Measurements from ENCODE around the gene DRG2.
A peak's percentile ranks its signal among the peaks of the same experiment; 100 is the strongest.

Gene DRG2, protein sequence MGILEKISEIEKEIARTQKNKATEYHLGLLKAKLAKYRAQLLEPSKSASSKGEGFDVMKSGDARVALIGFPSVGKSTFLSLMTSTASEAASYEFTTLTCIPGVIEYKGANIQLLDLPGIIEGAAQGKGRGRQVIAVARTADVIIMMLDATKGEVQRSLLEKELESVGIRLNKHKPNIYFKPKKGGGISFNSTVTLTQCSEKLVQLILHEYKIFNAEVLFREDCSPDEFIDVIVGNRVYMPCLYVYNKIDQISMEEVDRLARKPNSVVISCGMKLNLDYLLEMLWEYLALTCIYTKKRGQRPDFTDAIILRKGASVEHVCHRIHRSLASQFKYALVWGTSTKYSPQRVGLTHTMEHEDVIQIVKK

GRCh38 chr17:18087610-18088491 is at the start of gene DRG2:
DRG2 (plus strand) TSS chr17:18087948; CDS start chr17:18088024, 76 bp downstream.
- DNase-seq: peak; percentile 96

DNA sequence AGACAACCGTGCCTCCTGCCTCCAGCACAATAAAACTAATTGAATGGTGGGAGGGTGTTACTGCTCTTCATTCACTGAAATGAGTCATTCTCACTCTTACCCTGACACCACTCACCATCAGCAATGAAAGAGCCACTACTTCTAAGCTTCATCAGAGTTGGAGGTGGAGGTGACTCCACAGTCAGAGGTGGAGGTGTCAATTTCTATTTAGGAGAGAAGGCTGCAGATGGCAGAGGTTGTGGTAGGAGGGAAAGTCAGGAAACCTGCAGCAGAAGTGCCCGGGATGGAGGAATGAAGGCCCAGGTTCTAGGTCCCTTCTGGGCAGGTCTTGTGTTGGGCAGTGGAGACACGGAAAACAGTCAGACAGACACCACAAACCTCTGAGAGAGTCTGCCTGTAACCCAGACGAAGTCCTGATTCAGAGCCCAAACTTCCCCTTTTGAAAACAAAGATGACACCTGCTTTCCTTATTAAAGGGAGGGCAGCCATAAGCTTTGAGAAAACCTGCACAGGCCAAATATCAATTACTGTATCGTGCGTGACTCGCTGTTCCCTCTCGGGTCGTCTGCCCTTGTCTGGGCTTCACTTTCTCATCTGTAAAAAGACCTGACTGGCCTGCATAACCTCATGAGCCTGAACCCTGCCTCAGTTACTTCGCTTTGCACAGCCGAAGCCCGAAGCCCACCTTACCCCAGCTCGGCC is 49.4 kb upstream of the DRG2 start:
- peak; percentile 36 for DNase-seq

GRCh38 chr17:18038861-18039534 is 48.8 kb upstream of the DRG2 start, which contains the start of the genes ATPAF2 and GID4:
ATPAF2 (minus strand) TSS chr17:18039168; CDS start chr17:18039013, 155 bp downstream.
GID4 (plus strand) TSS chr17:18039408; CDS start chr17:18039465, 57 bp downstream.
- peak; percentile 99 for DNase-seq

GRCh38 chr17:18039535-18040260 is 48.0 kb upstream of the DRG2 start:
- peak; percentile 60 for DNase-seq

- no peak for DNase-seq
Measured at GRCh38 chr17:18040261-18040858, 47.4 kb upstream of the DRG2 start.

DNA sequence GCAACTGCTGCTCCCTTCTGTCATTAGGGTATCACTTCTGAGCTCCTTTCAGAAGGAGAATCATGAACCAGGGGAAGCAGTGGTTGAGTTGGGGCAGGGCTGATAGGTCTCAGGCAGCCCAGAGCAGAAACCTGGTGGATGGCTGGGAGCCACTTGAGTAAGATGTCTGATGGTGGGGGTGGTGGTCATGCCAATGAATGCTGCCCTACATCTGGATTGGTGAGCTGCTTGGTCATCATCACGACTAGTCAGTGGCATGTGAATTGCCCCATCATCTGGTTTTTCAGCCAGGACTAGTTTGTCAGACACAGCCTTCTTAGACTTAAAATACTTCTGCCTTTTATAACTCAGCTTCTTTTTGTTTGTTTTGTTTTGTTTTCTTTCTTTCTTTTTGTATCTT is 46.0 kb upstream of the DRG2 start:
- DNase-seq: no peak

DNA sequence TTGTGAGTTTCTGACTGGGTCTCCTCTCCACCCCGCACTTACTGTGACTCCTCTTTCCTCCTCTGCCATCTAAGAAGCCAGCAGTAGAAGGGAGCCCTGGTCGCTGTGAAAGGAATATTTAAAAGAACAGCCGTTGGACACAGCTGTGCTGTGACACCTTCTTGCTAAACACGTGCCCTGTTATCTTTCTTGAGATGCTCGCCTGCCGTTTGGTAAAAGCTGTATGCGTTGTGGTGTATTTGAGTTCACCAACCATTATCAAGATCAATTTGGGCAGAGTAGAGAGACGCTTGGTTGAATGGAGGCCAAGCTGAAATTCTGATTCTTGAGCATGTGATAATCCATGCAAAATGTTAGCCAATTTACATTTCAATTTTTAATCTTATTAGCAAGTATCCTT is 44.8 kb upstream of the DRG2 start:
- no peak for DNase-seq

DNA sequence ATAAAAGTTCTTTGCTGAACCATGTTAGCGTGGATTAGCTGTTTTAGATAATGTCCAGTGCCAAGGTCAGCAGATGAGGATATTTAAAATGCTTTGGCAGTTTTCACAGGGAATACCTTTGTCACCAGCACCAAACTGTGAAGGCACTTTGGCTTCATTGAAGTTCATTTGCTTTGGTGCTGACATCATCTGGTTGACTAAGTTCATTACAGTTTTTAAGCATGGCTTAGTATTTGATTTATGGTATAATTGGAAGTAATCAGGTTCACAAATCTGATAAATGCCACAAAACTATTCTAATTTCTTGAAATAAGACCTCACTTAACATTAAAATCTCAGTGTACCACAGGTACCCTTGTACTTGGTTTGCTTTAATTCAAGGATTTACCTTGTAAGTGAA is 44.3 kb upstream of the DRG2 start:
- DNase-seq: no peak

- DNase-seq: no peak
Measured at GRCh38 chr17:18044609-18045008, 43.1 kb upstream of the DRG2 start.

GRCh38 chr17:18045691-18046350 is 41.9 kb upstream of the DRG2 start:
- DNase-seq: no peak

GRCh38 chr17:18055597-18055996 is 32.2 kb upstream of the DRG2 start:
- no peak for DNase-seq

DNA sequence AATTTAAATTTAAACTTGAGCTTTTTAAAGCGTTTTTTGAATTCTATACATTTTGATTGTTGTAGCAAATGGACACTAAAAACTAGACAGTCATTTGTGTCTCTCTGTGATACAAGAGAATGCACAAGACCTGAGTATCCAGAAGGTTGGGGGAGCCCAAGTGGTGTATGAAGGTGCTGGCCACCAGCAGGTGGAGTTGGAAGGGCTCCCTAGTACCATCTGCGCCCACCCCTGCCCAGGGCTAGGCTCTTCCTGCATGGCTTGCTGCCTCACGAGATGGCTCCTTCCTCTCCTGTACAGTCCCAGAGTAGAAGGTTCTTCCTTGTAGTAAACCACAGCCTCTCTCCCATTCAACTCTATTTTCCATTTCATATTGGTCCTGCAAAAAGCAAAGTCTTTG is 31.5 kb upstream of the DRG2 start:
- no peak for DNase-seq

DNA sequence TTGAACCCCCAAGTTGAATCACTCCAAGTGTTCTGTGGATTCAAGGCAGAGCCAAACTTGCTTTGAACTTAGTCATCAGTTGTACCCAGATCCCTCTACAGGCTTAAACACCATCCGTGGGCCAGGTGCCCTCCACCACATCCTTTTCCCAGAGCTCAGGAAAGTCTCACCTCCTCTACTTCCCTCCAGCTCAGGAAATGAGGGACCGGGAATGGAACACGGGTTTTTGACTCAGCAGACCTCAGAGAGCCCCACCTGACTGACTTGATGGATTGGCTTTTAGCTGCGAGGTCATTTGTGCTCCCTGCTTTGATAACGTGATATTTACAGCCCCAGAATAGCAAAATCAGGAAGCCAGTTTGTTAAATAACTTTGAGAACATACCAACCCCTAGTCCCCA is 28.5 kb upstream of the DRG2 start:
- DNase-seq: no peak

DNA sequence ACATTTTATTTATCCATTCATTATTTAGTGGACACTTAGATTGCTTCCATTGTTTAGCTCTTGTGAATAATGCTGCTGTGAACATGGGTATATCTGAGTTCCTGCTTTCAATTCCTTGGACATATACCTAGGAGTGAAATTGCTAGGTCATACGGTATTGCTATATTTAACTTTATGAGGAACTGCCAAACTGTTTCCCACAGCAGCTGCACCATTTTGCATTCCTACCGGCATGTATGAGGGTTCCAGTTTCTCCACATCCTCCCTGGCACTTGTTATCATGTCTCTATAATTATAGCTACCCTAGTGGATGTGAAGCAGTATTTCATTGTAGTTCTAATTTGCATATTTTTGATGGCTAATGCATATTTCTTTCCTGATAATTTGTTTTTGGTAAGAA is 23.7 kb upstream of the DRG2 start:
- no peak for DNase-seq

GRCh38 chr17:18065546-18065945 is 22.2 kb upstream of the DRG2 start:
- DNase-seq: no peak

DNA sequence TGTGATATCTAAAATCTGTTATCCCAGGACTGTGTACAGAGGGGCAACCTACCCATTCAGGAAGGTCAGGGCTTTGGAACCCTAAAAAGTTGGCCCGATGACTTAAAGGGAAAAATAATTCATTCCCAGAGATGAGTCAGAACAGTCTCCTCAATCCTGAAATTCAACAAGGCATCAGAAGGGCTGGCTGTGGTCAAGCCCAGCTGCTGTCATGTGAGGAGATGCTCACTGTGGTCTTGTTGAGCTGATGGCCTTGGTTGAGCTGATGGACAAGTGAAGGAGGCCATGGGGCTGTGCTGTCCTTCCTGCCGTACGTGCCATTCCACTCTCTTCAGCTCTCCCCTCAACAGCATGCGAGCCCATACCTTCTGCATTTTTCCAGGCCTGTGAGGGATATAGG is 20.9 kb upstream of the DRG2 start:
- DNase-seq: no peak

- DNase-seq: no peak
Measured at GRCh38 chr17:18069101-18069500, 18.6 kb upstream of the DRG2 start.

GRCh38 chr17:18070861-18071340 is 16.8 kb upstream of the DRG2 start:
- DNase-seq: peak; percentile 61

GRCh38 chr17:18071751-18072150 is 16.0 kb upstream of the DRG2 start:
- DNase-seq: no peak

GRCh38 chr17:18074566-18075272 is 13.0 kb upstream of the DRG2 start:
- no peak for DNase-seq
